Measurements from ENCODE around the gene CTU2.

The CTU2 gene

DNA sequence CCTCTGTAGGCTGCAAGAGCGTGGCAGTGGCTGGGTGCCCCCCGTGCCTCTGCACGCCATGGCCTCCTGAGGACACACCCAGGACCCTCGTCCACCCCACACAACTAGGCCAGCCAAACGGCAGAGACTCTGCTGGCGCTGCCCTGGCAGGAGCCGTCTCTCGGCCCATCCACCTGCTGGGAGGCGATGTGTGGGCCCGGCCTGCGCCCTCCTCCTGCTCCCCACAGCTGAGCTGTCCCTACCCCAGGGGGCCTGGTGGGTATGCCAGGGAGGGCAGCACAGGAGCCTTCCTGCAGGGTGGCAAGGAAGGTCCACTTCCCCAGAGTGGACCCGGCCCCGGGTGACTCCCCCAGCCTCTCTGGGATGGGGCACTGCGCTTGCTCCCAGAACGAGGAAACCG is 7.1 kb upstream of the CTU2 start:
- Mint-ChIP-seq H3K27ac (no peak overlapping the region), H3K27me3 (no peaks in the 10 kb centered on the region), H3K4me3 (no peak overlapping the region), H3K4me1 (ENCODE audit: low read depth) (peaks cover 58% of the 10 kb centered on the region), H3K36me3 (ENCODE audit: low read depth) (peaks cover 13% of the 10 kb centered on the region), H3K9me3 (no peaks in the 10 kb centered on the region)

- Mint-ChIP-seq H3K9me3 (no peaks in the 10 kb centered on the region), H3K27ac (peak overlapping the region; percentile 94), H3K27me3 (no peaks in the 10 kb centered on the region), H3K4me3 (peak overlapping the region; percentile 96), H3K36me3 (ENCODE audit: low read depth) (peaks cover 13% of the 10 kb centered on the region), H3K4me1 (ENCODE audit: low read depth) (peaks cover 68% of the 10 kb centered on the region)
Measured at GRCh38 chr16:88700322-88700635, 6.0 kb upstream of the CTU2 start.

GRCh38 chr16:88700636-88701482 is 5.4 kb upstream of the CTU2 start:
- H3K27me3 Mint-ChIP-seq, result no peaks in the 10 kb centered on the region
- H3K9me3 Mint-ChIP-seq, result no peaks in the 10 kb centered on the region
- H3K36me3 Mint-ChIP-seq (ENCODE audit: low read depth), result peaks cover 13% of the 10 kb centered on the region
- H3K4me3 Mint-ChIP-seq, result peak overlapping the region; percentile 96
- peak overlapping the region; percentile 94 for H3K27ac Mint-ChIP-seq
- H3K4me1 Mint-ChIP-seq (ENCODE audit: low read depth), result peaks cover 70% of the 10 kb centered on the region

GRCh38 chr16:88701581-88702370 is 4.5 kb upstream of the CTU2 start:
- Mint-ChIP-seq H3K36me3 (ENCODE audit: low read depth) (peaks cover 13% of the 10 kb centered on the region), H3K4me1 (ENCODE audit: low read depth) (peaks cover 70% of the 10 kb centered on the region), H3K27ac (peak overlapping the region; percentile 97), H3K4me3 (peak overlapping the region; percentile 96), H3K9me3 (no peaks in the 10 kb centered on the region), H3K27me3 (no peaks in the 10 kb centered on the region)

GRCh38 chr16:88702371-88703210 is 3.7 kb upstream of the CTU2 start:
- Mint-ChIP-seq H3K27ac (peak overlapping the region; percentile 97), H3K27me3 (no peaks in the 10 kb centered on the region), H3K4me3 (peak overlapping the region; percentile 96), H3K4me1 (ENCODE audit: low read depth) (peaks cover 77% of the 10 kb centered on the region), H3K36me3 (ENCODE audit: low read depth) (peaks cover 13% of the 10 kb centered on the region), H3K9me3 (no peaks in the 10 kb centered on the region)

DNA sequence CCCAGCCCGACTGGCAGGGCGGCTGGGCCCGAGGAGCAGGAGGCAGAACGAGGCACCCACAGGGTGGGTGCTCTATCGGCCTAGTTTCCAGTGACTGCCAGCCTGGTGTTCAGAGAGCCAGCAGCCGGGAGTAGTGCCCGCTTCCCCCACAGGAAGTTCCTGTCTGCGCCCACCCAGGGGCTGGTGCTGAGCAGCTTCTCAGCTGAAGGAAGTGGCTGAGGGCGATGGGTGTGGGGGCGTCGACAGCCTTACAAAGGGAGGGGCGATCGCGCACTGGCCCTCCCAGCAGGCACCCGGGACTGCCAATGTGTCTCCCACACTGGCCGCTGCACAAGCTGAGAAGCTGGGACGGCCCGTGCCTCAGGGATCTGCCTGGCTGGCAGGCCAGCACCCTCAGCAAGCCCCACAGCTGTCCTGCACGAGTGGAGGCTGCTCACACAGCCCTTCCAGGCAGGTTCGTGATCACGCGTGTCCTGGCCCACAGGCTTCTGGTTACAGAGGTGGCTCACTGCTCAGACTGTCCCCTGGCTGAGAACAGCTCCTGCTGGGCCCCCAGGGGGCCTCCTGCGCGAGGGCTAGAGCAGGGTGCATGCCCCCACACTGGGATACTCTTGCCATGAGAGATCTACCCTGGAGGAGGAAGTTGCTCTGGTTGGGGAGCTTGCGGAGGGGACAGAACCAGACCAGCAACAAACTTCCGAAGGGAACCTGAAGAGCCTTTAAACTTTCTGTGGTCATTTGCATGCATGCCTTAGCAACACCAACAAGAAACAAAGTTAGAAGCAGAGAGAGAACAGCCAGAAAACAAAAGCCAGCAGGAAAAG is 2.6 kb upstream of the CTU2 start:
- no peaks in the 10 kb centered on the region for H3K27me3 Mint-ChIP-seq
- H3K9me3 Mint-ChIP-seq, result no peaks in the 10 kb centered on the region
- peaks cover 13% of the 10 kb centered on the region for H3K36me3 Mint-ChIP-seq (ENCODE audit: low read depth)
- H3K4me1 Mint-ChIP-seq (ENCODE audit: low read depth), result peaks cover 72% of the 10 kb centered on the region
- peak overlapping the region; percentile 97 for H3K27ac Mint-ChIP-seq
- peak overlapping the region; percentile 96 for H3K4me3 Mint-ChIP-seq

DNA sequence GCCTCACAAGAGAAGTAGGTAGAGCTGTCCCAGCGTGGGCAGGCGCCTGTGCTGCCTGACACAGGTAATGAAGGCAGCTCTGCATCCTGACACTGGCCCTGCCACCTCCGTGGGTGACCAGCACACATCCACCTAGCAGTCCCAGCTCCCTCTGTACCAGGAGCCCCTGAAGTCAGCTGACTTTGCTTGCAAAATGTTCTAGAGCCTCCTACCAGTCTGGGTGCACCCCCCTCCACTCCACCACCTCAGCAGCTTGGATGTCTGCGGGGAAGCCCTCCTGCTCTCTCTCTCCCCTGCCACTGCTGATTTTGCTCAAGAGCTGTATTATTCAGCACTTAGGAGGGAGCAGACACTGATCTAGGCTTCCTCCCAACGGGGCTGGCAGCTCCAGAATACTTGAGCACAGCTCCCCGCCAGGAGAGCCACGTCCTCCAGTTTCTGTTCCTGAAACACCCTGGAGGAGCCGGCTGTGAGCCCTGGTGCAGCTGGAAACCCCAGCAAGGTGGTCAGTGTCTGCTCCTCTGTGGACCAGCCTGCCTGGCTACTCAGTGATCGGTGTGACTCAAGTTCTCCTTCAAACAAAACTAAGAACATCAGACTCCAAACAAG is 1.1 kb upstream of the CTU2 start:
- no peaks in the 10 kb centered on the region for H3K27me3 Mint-ChIP-seq
- H3K27ac Mint-ChIP-seq, result peak overlapping the region; percentile 94
- H3K36me3 Mint-ChIP-seq (ENCODE audit: low read depth), result peaks cover 8% of the 10 kb centered on the region
- H3K9me3 Mint-ChIP-seq, result no peaks in the 10 kb centered on the region
- H3K4me3 Mint-ChIP-seq, result peak overlapping the region; percentile 96
- peaks cover 64% of the 10 kb centered on the region for H3K4me1 Mint-ChIP-seq (ENCODE audit: low read depth)

- Mint-ChIP-seq H3K36me3 (ENCODE audit: low read depth) (peaks cover 8% of the 10 kb centered on the region), H3K27ac (peak overlapping the region; percentile 94), H3K4me1 (ENCODE audit: low read depth) (peaks cover 57% of the 10 kb centered on the region), H3K27me3 (no peaks in the 10 kb centered on the region), H3K4me3 (peak overlapping the region; percentile 96), H3K9me3 (no peaks in the 10 kb centered on the region)
Measured at GRCh38 chr16:88705801-88706228, 488 bp upstream of the CTU2 start.

- Mint-ChIP-seq H3K9me3 (no peaks in the 10 kb centered on the region), H3K27me3 (no peaks in the 10 kb centered on the region), H3K4me3 (peak overlapping the region; percentile 89), H3K27ac (peak overlapping the region; percentile 59), H3K36me3 (ENCODE audit: low read depth) (peaks cover 8% of the 10 kb centered on the region), H3K4me1 (ENCODE audit: low read depth) (peaks cover 44% of the 10 kb centered on the region)
Measured at GRCh38 chr16:88706965-88707826, 893 bp downstream of the CTU2 start.

GRCh38 chr16:88710556-88710955 is 4.3 kb downstream of the CTU2 start:
- H3K9me3 Mint-ChIP-seq, result no peaks in the 10 kb centered on the region
- H3K27ac Mint-ChIP-seq, result no peak overlapping the region
- no peak overlapping the region for H3K4me3 Mint-ChIP-seq
- H3K27me3 Mint-ChIP-seq, result no peaks in the 10 kb centered on the region
- peaks cover 7% of the 10 kb centered on the region for H3K36me3 Mint-ChIP-seq (ENCODE audit: low read depth)
- peaks cover 13% of the 10 kb centered on the region for H3K4me1 Mint-ChIP-seq (ENCODE audit: low read depth)

GRCh38 chr16:88711750-88712340 is 5.5 kb downstream of the CTU2 start:
- Mint-ChIP-seq H3K4me3 (no peak overlapping the region), H3K9me3 (no peaks in the 10 kb centered on the region), H3K36me3 (ENCODE audit: low read depth) (peaks cover 12% of the 10 kb centered on the region), H3K4me1 (ENCODE audit: low read depth) (peaks cover 12% of the 10 kb centered on the region), H3K27ac (no peak overlapping the region), H3K27me3 (no peaks in the 10 kb centered on the region)

- Mint-ChIP-seq H3K36me3 (ENCODE audit: low read depth) (peaks cover 18% of the 10 kb centered on the region), H3K27ac (no peak overlapping the region), H3K4me3 (no peak overlapping the region)
Measured at GRCh38 chr16:88712362-88712979, 6.2 kb downstream of the CTU2 start.

More at GRCh38 chr16:88712362-88712979, 6.2 kb downstream of the CTU2 start:
- H3K9me3 Mint-ChIP-seq, result no peaks in the 10 kb centered on the region
- no peaks in the 10 kb centered on the region for H3K27me3 Mint-ChIP-seq
- H3K4me1 Mint-ChIP-seq (ENCODE audit: low read depth), result peaks cover 6% of the 10 kb centered on the region

All from stimulated activated naive CD8-positive, alpha-beta T cell treated with anti-CD3 and anti-CD28 coated beads, Interleukin-15, Interleukin-2, amounts not matched to agents 100 ng/mL and 50 ng/mL, for 24 hours (primary cell).